ENCODE results near the gene KDM5B. TPM values are rescaled to one million over a fixed set of nuclear protein-coding genes. Genes with fewer than 3 reads are reported as not detected.
A peak's percentile ranks its signal among the peaks of the same experiment; 100 is the strongest.

Gene KDM5B
- total and polyA plus RNA-seq, 2 experiments from 2014 or later: 87.9 to 110 TPM

DNA sequence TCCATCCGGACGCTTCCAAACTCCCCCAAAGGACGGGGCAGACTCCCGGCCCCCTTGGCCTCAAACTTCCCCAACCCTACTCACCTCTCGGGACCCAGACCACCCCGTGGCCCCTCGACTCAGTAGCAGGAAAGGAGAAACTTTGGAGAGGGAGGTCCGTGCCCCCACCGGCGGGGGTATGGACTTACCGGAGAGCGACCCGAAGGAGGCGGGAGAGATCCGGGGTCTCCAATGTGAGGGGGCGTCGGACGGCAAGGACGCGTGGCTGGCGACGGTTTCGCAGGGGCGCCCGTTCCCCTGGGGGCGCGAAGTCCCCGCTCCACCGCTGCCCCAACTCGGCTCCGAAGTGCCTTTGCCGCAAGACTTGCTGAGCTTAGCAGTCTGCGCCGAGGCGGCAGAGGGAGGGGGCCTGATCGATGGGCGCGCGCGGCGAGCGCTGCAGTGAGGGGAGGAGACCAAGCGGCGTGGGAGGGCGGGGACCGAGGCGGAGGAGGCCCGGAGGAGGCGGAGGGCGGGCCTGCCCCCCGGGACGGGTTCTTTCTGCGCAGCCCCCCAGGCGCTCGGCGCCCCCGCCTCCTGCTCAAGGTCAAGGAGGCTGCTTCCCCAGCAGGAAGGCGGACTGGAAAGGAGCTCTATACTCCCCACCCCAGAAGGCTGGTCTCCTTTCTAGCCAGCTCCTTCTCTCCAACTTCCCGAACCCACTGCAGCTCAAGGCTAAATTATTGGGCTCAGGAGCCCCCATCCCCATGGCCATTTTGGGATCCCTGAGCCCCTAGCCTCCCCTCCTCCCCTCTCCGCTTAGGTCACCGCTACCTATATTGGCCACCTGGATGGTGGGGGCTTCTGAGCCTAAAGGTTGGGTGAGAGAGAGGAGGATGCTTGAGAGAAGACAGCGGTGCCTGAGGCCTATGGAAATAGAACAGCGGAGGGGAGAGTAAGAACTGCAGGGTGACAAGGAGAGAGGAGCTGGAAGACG is 97.9 kb downstream of the KDM5B start, which contains the start of gene SYT2:
Gene SYT2 (minus strand): TSS at position 385 of the 976 bp plus-strand sequence. CDS start 104,682 bp downstream, outside the sequence.
- H3K36me3 ChIP-seq (replicated peaks; ENCODE audit: insufficient read depth, low read depth): no peaks in the 10 kb centered on the region
- 13% methylated on average over 19 of the region's 64 CpGs for WGBS (ENCODE audit: low lambda C conversion rate, missing lambda C conversion rate)
- peaks cover 10% of the 10 kb centered on the region for H3K4me1 ChIP-seq (ENCODE audit: insufficient read depth)
- no peaks in the 10 kb centered on the region for H3K9me3 ChIP-seq (ENCODE audit: low read depth)
- no peaks in the 10 kb centered on the region for H3K79me2 ChIP-seq
- no peak within 1 kb of the TSS for H3K27ac ChIP-seq
- no peaks in the 10 kb centered on the region for H4K20me1 ChIP-seq (ENCODE audit: insufficient read depth, poor library complexity, severe bottlenecking)
- peak within 1 kb of the TSS; percentile 55 for H3K4me3 ChIP-seq
- H3K9me2 ChIP-seq (replicated peaks; ENCODE audit: insufficient read depth): no peaks in the 10 kb centered on the region
- peak within 1 kb of the TSS; percentile 60 for H2AFZ ChIP-seq
- DNase-seq (ENCODE audit: low spot score): peak; percentile 68
- TF ChIP-seq EZH2phosphoT487 (IDR thresholded peaks at IDR 0.05; ENCODE audit: low read depth, severe bottlenecking, unreplicated experiment): no peak
- TF ChIP-seq EZH2 (IDR thresholded peaks at IDR 0.05; ENCODE audit: borderline replicate concordance): peak; percentile 67
- H3K4me2 ChIP-seq: peak within 1 kb of the TSS; percentile 95
- peaks cover 62% of the 10 kb centered on the region for H3K27me3 ChIP-seq

DNA sequence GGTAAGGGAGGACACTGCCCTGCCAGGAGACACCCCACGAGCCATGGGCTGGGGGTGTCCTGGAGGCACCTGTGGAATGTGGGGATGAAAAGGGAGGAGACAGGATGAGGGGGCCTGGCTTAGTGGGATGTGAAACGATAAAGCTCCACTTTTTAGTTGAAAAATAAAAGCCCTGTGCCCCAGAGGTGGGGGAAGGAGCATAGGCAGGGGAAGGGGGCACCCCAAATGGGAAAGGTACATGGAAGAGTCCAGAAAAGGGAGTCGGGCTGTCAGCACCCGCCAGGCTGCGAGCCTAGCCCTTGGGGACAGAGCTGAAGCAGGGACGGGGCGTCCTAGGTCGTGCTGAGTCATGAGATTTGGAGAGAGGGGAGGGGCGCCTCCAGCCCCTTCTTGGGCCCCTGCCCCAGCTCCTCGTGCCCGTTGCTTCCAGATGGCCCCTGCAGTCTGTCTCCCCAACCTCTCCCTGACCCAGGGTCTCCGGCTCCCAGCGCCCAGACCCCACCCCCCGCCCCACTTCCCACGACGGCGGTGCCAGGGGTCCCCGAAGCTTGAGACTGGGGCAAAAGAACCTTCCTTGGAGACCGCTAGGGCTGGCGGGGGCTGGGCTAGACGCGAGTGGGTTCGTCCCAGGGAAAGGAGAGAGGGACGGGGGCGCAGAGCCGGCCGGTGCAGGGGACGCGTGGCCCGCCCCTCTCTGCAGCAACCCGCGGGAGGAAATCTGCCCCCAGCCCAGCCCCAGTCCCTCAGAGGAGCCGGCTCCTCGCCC is 98.8 kb downstream of the KDM5B start:
- Histone ChIP-seq H3K4me3 (peak overlapping the region; percentile 55), H3K4me2 (peak overlapping the region; percentile 95), H3K9me2 (replicated peaks; ENCODE audit: insufficient read depth) (no peaks in the 10 kb centered on the region), H3K27me3 (peaks cover 57% of the 10 kb centered on the region), H3K9me3 (ENCODE audit: low read depth) (no peaks in the 10 kb centered on the region), H4K20me1 (ENCODE audit: insufficient read depth, poor library complexity, severe bottlenecking) (no peaks in the 10 kb centered on the region), H2AFZ (peak overlapping the region; percentile 60), H3K36me3 (replicated peaks; ENCODE audit: insufficient read depth, low read depth) (no peaks in the 10 kb centered on the region), H3K27ac (no peak overlapping the region), H3K79me2 (no peaks in the 10 kb centered on the region), H3K4me1 (ENCODE audit: insufficient read depth) (peaks cover 10% of the 10 kb centered on the region)
- peak; percentile 31 for DNase-seq (ENCODE audit: low spot score)
- no peak for TF ChIP-seq EZH2 (IDR thresholded peaks at IDR 0.05; ENCODE audit: borderline replicate concordance)
- no peak for TF ChIP-seq EZH2phosphoT487 (IDR thresholded peaks at IDR 0.05; ENCODE audit: low read depth, severe bottlenecking, unreplicated experiment)
- TF ChIP-seq, protein P1, sequence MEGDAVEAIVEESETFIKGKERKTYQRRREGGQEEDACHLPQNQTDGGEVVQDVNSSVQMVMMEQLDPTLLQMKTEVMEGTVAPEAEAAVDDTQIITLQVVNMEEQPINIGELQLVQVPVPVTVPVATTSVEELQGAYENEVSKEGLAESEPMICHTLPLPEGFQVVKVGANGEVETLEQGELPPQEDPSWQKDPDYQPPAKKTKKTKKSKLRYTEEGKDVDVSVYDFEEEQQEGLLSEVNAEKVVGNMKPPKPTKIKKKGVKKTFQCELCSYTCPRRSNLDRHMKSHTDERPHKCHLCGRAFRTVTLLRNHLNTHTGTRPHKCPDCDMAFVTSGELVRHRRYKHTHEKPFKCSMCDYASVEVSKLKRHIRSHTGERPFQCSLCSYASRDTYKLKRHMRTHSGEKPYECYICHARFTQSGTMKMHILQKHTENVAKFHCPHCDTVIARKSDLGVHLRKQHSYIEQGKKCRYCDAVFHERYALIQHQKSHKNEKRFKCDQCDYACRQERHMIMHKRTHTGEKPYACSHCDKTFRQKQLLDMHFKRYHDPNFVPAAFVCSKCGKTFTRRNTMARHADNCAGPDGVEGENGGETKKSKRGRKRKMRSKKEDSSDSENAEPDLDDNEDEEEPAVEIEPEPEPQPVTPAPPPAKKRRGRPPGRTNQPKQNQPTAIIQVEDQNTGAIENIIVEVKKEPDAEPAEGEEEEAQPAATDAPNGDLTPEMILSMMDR (IDR thresholded peaks at IDR 0.05; ENCODE audit: poor library complexity): no peak
- 7% methylated on average over 26 of the region's 34 CpGs for WGBS (ENCODE audit: low lambda C conversion rate, missing lambda C conversion rate)

DNA sequence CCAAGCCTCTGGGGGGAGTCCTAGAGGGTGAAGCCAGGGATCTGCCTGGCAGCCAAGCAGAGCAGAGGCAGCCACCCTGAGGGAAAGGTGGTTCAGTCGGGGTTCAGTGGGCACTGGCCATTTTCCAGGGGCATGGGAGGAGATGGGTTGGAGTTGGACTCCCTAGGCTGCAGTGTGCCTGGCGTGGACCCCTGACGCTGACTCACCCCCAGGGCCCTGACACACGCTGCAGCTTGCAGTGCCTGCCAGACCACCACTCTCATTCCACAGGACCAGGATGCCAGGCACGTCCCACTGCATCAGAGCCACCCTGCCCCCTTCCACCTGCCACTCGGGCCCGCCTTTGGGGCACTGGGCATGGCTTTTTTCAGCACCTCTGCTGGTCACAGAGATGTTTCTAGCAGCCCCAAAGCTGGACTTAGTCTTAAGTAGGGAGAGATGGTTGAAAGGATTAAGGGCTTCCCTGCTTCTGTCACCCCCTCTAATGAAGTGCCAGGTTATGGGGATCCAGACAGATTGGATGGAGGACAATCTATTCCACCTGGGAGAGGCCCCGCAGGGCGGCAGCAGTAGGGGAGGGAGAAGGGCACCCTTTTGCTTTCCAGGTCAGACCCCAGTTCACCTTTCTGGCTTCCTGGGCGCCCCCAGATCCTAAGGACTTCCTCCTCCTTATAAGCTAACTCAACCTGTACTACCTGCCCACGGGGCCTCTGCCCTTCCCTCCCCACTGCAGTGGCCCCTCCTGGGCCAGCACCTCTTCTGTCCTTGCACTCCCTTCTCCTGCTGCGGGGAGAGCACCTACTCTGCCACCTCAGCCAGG is 99.6 kb downstream of the KDM5B start:
- WGBS (ENCODE audit: low lambda C conversion rate, missing lambda C conversion rate): 64% methylated on average over 12 of the region's 12 CpGs
- Histone ChIP-seq H3K9me3 (ENCODE audit: low read depth) (no peaks in the 10 kb centered on the region), H3K4me2 (peak overlapping the region; percentile 95), H3K4me1 (ENCODE audit: insufficient read depth) (peaks cover 10% of the 10 kb centered on the region), H2AFZ (no peak overlapping the region), H3K36me3 (replicated peaks; ENCODE audit: insufficient read depth, low read depth) (no peaks in the 10 kb centered on the region), H3K27me3 (peaks cover 63% of the 10 kb centered on the region), H4K20me1 (ENCODE audit: insufficient read depth, poor library complexity, severe bottlenecking) (no peaks in the 10 kb centered on the region), H3K9me2 (replicated peaks; ENCODE audit: insufficient read depth) (no peaks in the 10 kb centered on the region), H3K4me3 (no peak overlapping the region), H3K79me2 (no peaks in the 10 kb centered on the region), H3K27ac (no peak overlapping the region)
- TF ChIP-seq EZH2 (IDR thresholded peaks at IDR 0.05; ENCODE audit: borderline replicate concordance): no peak
- TF ChIP-seq, protein P1 (IDR thresholded peaks at IDR 0.05; ENCODE audit: poor library complexity): no peak
- DNase-seq (ENCODE audit: low spot score): no peak

All from hepatocyte (in vitro differentiated cells).